ENCODE data around the gene PLAC8L1.

GRCh38 chr5:146111409-146111808 lies 6.0 kb upstream of the PLAC8L1 start:
- TF ChIP-seq GABPA (IDR thresholded peaks at IDR 0.05; ENCODE audit: low read depth) = no peak
- no peak for TF ChIP-seq CTCF (IDR thresholded peaks at IDR 0.05)
- TF ChIP-seq RAD21 (IDR thresholded peaks at IDR 0.05; ENCODE audit: low read length) = no peak
- TF ChIP-seq EZH2phosphoT487 (IDR thresholded peaks at IDR 0.05; ENCODE audit: borderline replicate concordance, low read depth) = no peak
- TF ChIP-seq USF2 (IDR thresholded peaks at IDR 0.05; ENCODE audit: borderline replicate concordance, low read depth, low read length) = no peak
- TF ChIP-seq MAX (IDR thresholded peaks at IDR 0.05; ENCODE audit: low read depth) = no peak
- TF ChIP-seq PBX3 (IDR thresholded peaks at IDR 0.05) = no peak
- no peak for TF ChIP-seq POLR2AphosphoS5 (IDR thresholded peaks at IDR 0.05; ENCODE audit: low read depth, low read length)
- no peak for TF ChIP-seq EP300 (IDR thresholded peaks at IDR 0.05; ENCODE audit: borderline replicate concordance in 1 of 2, low read depth in 1 of 2, low read length in 1 of 2)
- no peak for TF ChIP-seq SIN3A (IDR thresholded peaks at IDR 0.05; ENCODE audit: borderline replicate concordance, low read depth, low read length)

Measured in SK-N-SH (cell line).